Measurements from ENCODE around the gene KLHL1. TPM values are rescaled to one million over a fixed set of nuclear protein-coding genes. Genes with fewer than 3 reads are reported as not detected.

Gene KLHL1
- total RNA-seq, 3 donors from 2014 or later (not counting 1 experiment from before 2014, with no cell fraction given), result not detected

DNA sequence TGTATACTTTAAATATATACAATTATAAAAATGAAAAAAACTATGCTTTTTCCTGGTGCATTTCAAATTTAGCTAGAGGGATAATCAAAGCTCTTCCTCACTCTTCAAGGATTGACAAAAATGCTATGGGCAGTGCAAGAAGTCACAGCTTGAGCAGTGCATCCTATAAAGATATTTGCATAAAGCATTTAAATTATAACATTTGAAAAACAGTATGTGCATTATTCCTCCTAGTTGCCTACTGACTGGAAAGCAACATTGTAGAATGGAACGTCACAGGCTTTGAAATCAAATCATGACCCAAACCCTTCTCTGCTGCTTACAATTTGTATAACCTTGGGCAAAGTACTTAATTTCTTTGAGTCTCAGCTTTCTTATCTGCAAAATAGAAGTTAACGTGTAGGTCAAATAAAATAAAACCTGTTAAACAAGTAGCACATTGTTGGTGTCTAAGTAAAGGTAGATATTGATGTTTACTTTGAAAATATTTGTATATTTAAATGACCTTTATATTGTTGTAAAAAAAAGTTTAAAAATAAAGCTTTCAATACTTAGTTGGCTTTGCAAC is 9.2 kb upstream of the KLHL1 start:
- TF ChIP-seq, protein P1, sequence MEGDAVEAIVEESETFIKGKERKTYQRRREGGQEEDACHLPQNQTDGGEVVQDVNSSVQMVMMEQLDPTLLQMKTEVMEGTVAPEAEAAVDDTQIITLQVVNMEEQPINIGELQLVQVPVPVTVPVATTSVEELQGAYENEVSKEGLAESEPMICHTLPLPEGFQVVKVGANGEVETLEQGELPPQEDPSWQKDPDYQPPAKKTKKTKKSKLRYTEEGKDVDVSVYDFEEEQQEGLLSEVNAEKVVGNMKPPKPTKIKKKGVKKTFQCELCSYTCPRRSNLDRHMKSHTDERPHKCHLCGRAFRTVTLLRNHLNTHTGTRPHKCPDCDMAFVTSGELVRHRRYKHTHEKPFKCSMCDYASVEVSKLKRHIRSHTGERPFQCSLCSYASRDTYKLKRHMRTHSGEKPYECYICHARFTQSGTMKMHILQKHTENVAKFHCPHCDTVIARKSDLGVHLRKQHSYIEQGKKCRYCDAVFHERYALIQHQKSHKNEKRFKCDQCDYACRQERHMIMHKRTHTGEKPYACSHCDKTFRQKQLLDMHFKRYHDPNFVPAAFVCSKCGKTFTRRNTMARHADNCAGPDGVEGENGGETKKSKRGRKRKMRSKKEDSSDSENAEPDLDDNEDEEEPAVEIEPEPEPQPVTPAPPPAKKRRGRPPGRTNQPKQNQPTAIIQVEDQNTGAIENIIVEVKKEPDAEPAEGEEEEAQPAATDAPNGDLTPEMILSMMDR (IDR thresholded peaks at IDR 0.05), result no peak

DNA sequence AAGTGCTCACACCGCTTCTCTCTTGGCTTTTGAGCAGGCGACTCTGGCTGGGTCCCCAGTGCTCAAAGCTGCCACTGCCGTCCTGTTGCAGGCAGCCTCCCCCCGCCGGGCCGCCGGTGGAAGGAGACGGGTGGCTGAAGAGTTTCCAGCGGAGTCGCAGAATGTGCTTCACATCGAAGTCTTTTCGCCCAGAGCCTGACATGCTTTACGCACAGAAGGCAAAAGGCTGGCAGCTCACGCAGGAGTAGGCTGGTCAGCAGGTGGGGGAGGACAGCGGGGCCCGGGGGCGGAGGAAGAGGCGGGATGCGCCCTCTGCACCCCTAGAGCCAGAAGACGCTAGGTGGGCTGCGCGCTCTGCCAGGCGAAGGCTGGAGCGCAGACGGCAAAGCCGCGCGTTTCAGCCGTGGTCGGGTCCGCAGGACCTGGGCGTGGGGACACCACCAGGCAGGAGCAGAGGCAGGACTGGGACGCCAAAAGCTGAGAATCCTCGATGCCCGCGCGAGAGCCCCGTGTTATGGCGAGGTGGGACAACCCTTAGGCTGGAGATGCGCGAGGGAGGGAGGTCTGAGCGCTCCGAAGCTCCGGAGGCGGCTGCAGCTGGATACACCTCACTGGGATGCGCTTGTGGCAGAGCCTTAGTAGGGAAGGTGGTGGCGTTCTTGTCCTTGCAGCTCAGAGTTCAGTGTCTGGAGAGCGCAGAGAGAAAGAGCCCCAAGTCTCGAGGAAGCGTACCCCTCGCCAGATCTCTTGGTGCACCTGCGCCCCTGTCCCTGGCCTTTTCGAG is 562 bp downstream of the KLHL1 start, which contains the start of gene ATXN8OS:
Gene ATXN8OS, plus strand, starts transcription at position 329 of the 784 bp plus-strand sequence.
- H3K4me1 ChIP-seq (ENCODE audit: control insufficient read depth, insufficient read depth, low read length), result no peaks in the 10 kb centered on the region
- no peak within 1 kb of the TSS for H3K4me3 Mint-ChIP-seq
- TF ChIP-seq, protein P1 (IDR thresholded peaks at IDR 0.05), result no peak
- no peak within 1 kb of the TSS for H3K27ac Mint-ChIP-seq
- H3K36me3 Mint-ChIP-seq, result no peaks in the 10 kb centered on the region
- intact Hi-C loops (cut with micrococcal nuclease), result no loop called here
- ATAC-seq, result no peak
- H3K9me3 Mint-ChIP-seq, result peaks cover 13 to 21% of the 10 kb centered on the region in 2 donors
- H3K36me3 ChIP-seq (ENCODE audit: control insufficient read depth, insufficient read depth, low read length), result no peaks in the 10 kb centered on the region
- H3K4me1 Mint-ChIP-seq, result no peaks in the 10 kb centered on the region
- no peak for DNase-seq
- H3K9me3 ChIP-seq (ENCODE audit: control insufficient read depth, insufficient read depth, low read length), result peaks cover 12% of the 10 kb centered on the region
- no peak within 1 kb of the TSS for H3K4me3 ChIP-seq (ENCODE audit: low read length)
- WGBS (ENCODE audit: insufficient coverage), result 10% methylated on average over 53 of the region's 53 CpGs
- no peaks in the 10 kb centered on the region for H3K27me3 Mint-ChIP-seq (ENCODE audit: low read depth in 2 of 2)
- no peaks in the 10 kb centered on the region for H3K27me3 ChIP-seq (ENCODE audit: control insufficient read depth, insufficient read depth, low read length)
- no peak within 1 kb of the TSS for H3K27ac ChIP-seq (ENCODE audit: low read length)

More for the DNA sequence above, 9.2 kb upstream of the KLHL1 start:
- Mint-ChIP-seq H3K4me1 (no peaks in the 10 kb centered on the region), H3K27ac (no peak overlapping the region), H3K4me3 (no peak overlapping the region), H3K27me3 (ENCODE audit: low read depth in 2 of 2) (no peaks in the 10 kb centered on the region), H3K36me3 (no peaks in the 10 kb centered on the region), H3K9me3 (peaks cover 7 to 18% of the 10 kb centered on the region in 2 donors)
- Histone ChIP-seq H3K36me3 (ENCODE audit: control insufficient read depth, insufficient read depth, low read length) (no peaks in the 10 kb centered on the region), H3K4me1 (ENCODE audit: control insufficient read depth, insufficient read depth, low read length) (no peaks in the 10 kb centered on the region), H3K4me3 (ENCODE audit: low read length) (no peak overlapping the region), H3K27me3 (ENCODE audit: control insufficient read depth, insufficient read depth, low read length) (no peaks in the 10 kb centered on the region), H3K9me3 (ENCODE audit: control insufficient read depth, insufficient read depth, low read length) (no peaks in the 10 kb centered on the region), H3K27ac (ENCODE audit: low read length) (no peak overlapping the region)
- DNase-seq (no peak), ATAC-seq (no peak)
- 61% methylated on average over 2 of the region's 2 CpGs for WGBS (ENCODE audit: insufficient coverage)
- intact Hi-C loops (cut with micrococcal nuclease), result no loop called here

DNA sequence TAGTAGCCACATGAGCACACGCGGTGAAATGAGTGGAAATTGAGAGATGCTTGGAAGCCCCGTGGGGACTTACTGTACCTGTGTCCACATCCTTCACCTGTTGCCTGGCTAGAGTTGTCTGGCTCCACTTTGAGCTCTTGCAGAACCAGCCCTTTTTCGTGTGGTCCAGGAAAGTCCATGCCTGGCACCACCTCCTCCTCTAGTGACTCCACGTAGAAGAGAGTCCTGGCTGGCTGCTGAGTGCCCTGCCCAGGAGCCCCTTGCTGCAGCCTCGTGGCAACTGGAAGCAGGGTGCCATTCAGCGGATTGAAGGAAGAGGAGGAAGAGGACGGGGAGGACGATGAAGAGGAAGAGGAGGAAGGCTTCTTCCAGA is 1.1 kb downstream of the KLHL1 start:
- intact Hi-C loops (cut with micrococcal nuclease), result no loop called here
- 34% methylated on average over 9 of the region's 9 CpGs for WGBS (ENCODE audit: insufficient coverage)

More for the DNA sequence above, 1.1 kb downstream of the KLHL1 start:
- H3K27ac ChIP-seq (ENCODE audit: low read length), result no peak overlapping the region
- H3K9me3 Mint-ChIP-seq, result peaks cover 13 to 21% of the 10 kb centered on the region in 2 donors
- ATAC-seq (no peak), DNase-seq (no peak)
- no peaks in the 10 kb centered on the region for H3K4me1 Mint-ChIP-seq
- H3K4me3 Mint-ChIP-seq, result no peak overlapping the region
- H3K9me3 ChIP-seq (ENCODE audit: control insufficient read depth, insufficient read depth, low read length), result peaks cover 12% of the 10 kb centered on the region
- H3K36me3 ChIP-seq (ENCODE audit: control insufficient read depth, insufficient read depth, low read length), result no peaks in the 10 kb centered on the region
- no peak overlapping the region for H3K4me3 ChIP-seq (ENCODE audit: low read length)
- H3K27me3 ChIP-seq (ENCODE audit: control insufficient read depth, insufficient read depth, low read length), result no peaks in the 10 kb centered on the region
- H3K36me3 Mint-ChIP-seq, result no peaks in the 10 kb centered on the region
- H3K4me1 ChIP-seq (ENCODE audit: control insufficient read depth, insufficient read depth, low read length), result no peaks in the 10 kb centered on the region
- no peak overlapping the region for H3K27ac Mint-ChIP-seq
- no peaks in the 10 kb centered on the region for H3K27me3 Mint-ChIP-seq (ENCODE audit: low read depth in 2 of 2)
- TF ChIP-seq, protein P1 (IDR thresholded peaks at IDR 0.05), result no peak

All from natural killer cell (primary cell).